ENCODE results near the gene SH3RF1.

Gene SH3RF1

GRCh38 chr4:169158046-169158445 is 112.7 kb downstream of the SH3RF1 start:
- no peak for DNase-seq

DNA sequence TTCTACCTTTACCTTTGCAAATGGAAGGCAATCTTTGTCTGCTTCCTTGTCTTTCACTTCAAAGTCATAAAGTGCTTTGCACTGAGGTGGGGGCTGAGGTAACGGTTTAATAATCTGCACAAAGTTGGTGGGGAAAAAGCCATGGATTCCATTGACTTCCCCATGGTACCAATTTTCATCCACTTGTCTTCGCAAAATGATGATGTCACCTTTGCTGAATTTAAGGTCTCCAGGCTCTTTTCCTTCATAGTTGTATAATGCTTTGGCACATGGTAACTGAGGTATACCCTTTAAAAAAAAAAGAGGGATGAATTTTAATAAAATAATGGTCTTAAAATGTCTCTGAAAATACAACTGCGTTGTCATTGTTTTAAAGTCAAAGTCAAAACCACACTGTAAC is 114.4 kb downstream of the SH3RF1 start:
- DNase-seq, result no peak

DNA sequence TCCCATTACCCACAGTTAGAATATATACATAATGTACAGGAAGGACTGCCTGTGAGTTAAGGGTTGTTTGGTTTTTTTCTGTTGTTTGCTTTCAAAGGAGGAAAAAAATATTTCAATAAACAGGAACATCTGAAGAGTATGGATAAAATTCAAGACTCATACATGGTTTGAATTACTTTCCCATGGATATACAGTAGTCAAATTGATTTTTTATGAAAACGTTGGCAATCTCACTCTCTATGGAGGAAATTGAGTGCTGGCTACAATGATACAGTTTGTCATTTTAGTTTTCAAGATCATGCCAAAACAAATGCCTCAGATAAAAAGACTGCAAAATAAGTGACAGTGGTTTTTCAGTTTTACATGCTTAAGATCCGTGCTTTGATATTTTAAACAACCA is 116.6 kb downstream of the SH3RF1 start:
- DNase-seq, result no peak

- no peak for DNase-seq
Observed at GRCh38 chr4:169153481-169154087, 117.2 kb downstream of the SH3RF1 start.

- no peak for DNase-seq
Observed at GRCh38 chr4:169152899-169153298, 117.9 kb downstream of the SH3RF1 start.

GRCh38 chr4:169152098-169152497 is 118.7 kb downstream of the SH3RF1 start:
- DNase-seq, result no peak

DNA sequence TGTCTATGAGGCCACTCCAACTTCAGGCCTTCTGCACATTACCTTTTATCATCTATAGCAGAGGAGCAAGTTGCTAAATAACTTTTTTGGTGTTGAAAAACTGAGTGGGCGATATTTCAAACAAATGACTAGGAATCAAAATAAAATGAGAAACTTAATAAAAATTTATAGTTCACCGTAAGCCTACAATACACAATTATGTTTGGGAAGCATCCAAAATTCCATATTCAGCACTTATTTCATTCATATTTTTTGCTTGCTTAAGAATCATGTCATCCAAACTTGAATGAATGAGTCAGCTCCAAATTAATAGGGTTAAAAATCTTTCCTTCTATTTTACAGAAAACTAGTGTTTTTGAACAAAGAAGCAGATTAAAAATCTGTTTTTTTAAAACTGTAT is 119.1 kb downstream of the SH3RF1 start:
- no peak for DNase-seq

GRCh38 chr4:169150806-169151205 is 120.0 kb downstream of the SH3RF1 start:
- DNase-seq, result no peak

DNA sequence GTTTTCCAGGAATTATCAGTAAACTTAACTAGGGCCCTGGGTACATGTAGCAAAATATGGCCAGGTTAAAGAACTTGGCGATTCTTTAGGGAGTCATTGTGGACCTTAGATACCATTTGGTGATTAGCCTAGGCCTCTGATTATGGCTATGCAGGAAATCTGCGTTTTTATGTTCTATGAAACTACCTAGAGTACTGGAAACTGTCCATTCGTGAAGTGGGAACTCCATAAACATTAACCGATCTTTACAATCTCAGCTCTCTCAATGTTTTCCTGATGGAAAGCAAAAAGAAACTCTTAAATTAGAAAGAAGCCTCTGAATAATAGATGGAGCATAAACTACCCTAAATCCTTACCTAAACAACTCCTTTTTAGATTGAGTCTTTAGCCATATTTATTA is 121.9 kb downstream of the SH3RF1 start:
- DNase-seq, result no peak

- DNase-seq, result no peak
Observed at GRCh38 chr4:169147191-169147590, 123.6 kb downstream of the SH3RF1 start.

GRCh38 chr4:169144061-169144600 is 126.6 kb downstream of the SH3RF1 start:
- no peak for DNase-seq

- no peak for DNase-seq
Observed at GRCh38 chr4:169143335-169143734, 127.4 kb downstream of the SH3RF1 start.

DNA sequence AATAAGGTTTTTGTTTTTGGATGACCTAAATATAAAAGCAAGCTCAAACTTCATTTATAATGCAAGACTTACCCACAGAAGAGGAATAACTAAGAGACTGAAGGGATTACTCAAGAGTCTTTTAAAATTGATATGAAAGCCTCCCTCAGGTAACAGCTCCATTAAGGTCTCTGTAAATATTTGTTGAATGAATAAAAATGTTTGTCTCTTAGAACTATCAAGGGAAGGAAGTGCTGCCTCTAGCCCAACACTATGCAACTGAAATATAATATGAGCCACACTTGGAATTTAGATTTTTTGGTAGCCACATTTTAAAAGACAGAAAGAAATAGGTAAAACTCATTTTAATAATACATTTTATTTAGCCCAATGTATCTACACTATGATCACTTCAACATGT is 127.8 kb downstream of the SH3RF1 start:
- DNase-seq, result no peak

DNA sequence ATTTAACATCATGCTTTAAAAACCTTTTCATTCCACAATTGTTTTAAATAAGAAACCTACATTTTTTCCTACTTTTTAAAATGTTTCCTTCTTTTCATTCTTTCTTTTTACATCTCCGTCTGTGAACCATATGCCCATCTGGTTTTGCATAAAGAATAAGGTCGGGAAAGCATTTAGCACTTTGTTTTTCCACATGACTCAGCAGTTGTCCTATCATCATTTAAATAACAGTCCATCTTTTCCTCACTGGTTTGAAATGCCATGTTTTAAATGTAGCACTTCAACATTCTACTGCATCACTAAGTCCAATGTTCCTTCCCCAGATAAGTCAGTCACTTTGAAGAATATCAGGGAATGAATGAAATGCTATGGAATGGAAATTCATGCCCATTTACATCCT is 128.4 kb downstream of the SH3RF1 start:
- no peak for DNase-seq

DNA sequence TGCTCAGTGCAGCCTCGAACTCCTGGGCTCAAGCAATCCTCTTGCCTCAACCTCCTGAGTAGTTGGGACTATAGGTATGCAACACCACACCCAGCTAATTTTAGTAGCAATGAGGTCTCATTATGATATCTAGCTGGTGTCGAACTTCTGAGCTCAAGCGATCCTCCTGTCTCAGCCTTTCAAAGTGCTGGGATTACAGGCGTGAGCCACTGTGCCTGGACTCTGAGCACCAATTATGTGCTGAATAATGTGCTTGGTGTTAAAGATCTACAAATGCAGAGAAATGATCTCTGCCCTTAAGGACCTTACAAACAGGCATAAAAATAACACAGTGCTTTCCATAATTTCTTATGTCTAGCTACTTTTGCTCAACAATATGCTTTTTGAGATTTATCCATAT is 131.7 kb downstream of the SH3RF1 start:
- DNase-seq, result no peak

GRCh38 chr4:169137558-169137920 is 133.2 kb downstream of the SH3RF1 start:
- no peak for DNase-seq

GRCh38 chr4:169136796-169137557 is 133.8 kb downstream of the SH3RF1 start:
- no peak for DNase-seq

DNA sequence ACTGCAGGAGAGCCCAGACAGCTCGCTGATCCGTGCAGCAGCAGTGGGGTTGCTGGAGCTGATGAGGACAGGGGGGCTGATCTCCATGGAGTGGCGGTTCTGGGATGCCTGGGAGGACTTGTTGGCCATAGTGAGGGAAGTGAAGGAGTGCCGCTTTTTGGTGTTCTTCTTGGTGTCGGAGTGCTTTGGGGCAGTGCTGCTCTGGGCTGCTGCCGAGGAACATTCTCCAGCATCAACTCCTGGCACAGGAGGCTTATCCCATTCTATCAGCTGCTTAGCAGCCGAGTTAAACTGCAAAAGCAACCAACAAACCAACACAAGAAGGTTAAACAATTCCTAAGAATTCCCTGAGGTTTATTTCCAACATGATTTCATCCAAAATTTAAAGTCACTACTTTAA is 134.4 kb downstream of the SH3RF1 start:
- DNase-seq, result peak; percentile 2

DNA sequence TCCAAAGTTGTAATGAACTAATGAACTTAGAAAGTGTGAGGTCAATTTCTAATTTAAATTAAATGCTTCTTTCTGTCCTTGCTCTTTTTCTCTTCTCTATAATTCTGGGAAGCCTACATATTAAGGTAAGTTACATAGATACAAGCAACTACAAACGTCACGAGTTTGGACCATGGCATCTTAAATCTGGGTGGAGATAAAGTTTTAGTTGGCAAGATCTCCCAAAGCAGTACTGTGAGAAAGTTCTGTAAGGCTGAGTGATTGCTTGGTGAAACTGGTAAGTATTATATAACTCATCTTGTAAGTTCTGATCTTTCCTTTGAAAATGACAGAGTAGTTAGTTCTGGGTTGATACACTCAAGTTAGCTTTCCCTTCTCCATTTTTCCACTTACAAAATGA is 135.0 kb downstream of the SH3RF1 start:
- DNase-seq, result no peak

- no peak for DNase-seq
Observed at GRCh38 chr4:169133932-169134331, 136.8 kb downstream of the SH3RF1 start.

- DNase-seq, result no peak
Observed at GRCh38 chr4:169132561-169133305, 138.0 kb downstream of the SH3RF1 start.

- no peak for DNase-seq
Observed at GRCh38 chr4:169131556-169132208, 139.1 kb downstream of the SH3RF1 start.

DNA sequence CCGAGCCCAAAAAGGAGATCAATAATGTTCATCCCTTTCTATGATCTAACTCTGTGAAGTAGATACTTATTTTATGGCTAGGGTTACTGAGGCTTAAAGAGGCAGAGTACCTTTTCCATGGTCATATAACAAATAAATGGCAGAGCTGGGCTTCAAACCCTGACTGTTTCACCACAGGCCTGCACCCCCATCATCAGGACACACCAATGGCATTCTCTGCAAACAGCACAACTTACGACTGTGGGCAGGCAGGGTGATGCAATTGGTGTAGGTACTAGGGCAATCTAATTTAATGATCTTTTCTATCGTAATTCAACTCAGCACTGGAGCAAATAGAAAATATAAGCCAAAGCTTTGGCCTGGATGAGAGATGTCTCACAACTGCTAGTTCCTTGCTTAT is 141.9 kb downstream of the SH3RF1 start:
- DNase-seq, result no peak

Measured in NCI-H2107 (cell line).